ENCODE data around the gene DNAH3.
"Not testable (repeated sequence)": the region's sequence is repeated elsewhere in the genome, so short reads cannot be mapped to it uniquely, and the experiment has no call there.

Gene DNAH3

DNA sequence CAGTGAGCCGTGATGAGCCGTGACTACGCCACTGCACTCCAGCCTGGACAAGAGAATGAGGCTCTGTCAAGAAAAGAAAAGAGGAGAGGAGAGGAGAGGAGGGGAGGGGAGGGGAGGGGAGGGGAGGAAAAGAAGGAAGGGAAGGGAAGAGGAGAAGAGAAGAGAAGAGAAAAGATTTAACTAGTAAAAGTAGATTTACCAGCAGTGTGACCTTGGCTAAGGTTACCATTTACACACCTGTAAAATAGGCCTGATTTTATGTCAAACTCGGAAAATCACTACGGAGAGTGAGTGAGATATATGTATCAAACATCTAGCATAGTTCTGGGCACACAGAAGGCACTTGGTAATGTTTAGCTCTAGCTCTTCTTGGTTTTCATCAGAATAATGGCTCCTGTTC, 140.8 kb downstream of the DNAH3 start:
- DNase-seq (ENCODE audit: low read depth in 2 of 2) = no peak

DNA sequence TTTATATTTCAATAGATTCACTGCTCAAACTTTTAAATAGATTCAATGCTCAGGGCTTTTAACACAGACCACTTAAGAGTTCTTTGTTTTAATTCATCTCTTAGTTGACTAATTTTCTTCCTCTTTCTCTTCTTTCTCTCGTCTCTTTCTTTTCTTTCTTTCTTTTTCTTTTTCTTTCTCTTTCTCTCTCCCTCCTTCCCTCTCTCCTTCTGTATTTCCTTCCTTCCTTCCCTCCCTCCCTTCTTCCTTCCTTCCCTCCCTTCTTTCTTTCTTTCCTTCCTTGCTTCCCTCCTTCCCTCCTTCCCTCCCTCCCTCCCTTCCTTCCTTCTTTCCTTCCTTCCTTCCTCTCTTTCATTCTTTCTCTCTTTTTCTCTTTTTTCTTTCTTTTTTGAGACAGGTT, 145.6 kb downstream of the DNAH3 start:
- no peak for DNase-seq (ENCODE audit: low read depth in 2 of 2)

DNA sequence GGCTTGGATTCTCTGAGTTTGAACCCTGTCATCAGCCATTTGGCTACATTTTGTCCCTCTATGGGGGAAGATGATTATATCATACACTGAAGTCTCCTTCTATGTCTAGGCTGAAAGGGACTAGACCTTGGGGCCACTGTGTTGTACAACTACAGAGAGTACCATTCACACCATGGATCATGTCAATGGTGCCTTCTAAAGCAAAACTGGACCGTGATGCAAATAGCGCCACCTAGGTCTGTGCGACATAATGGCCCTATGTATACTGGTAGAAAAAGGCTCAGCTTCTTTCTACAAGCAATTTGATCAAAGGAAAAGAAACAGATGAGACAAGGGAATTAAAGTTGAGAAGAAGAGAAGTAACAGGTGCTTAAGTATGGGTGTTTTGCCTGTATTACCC, 149.4 kb downstream of the DNAH3 start:
- DNase-seq (ENCODE audit: low read depth in 2 of 2) = no peak

DNA sequence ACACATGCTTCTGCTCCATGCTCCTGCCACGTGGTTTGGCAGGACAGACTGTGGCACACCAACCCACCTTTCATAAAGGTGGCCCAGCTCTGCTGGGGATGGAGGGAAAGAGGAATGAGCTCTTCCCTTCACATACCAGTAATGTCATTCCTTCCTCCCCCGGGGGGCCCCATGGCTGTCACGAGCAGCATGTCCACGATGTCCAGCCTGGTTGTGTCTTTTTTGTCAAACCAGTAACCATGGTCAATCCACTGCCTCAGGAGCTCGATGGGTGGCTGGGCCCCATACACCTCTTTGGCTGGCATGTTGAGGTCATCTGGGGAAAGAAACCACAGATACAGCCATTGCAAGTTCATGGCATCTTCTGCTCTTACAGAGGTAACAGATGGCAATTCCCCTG, 153.5 kb downstream of the DNAH3 start:
- no peak for DNase-seq (ENCODE audit: low read depth in 2 of 2)

- no peak for DNase-seq (ENCODE audit: low read depth in 2 of 2)
Measured at GRCh38 chr16:20995711-20996110, 154.9 kb downstream of the DNAH3 start.

GRCh38 chr16:20989496-20990070, 161.1 kb downstream of the DNAH3 start:
- not testable (repeated sequence) for DNase-seq (ENCODE audit: low read depth in 2 of 2)

- DNase-seq (ENCODE audit: low read depth in 2 of 2) = no peak
Measured at GRCh38 chr16:20987049-20987448, 163.6 kb downstream of the DNAH3 start.

DNA sequence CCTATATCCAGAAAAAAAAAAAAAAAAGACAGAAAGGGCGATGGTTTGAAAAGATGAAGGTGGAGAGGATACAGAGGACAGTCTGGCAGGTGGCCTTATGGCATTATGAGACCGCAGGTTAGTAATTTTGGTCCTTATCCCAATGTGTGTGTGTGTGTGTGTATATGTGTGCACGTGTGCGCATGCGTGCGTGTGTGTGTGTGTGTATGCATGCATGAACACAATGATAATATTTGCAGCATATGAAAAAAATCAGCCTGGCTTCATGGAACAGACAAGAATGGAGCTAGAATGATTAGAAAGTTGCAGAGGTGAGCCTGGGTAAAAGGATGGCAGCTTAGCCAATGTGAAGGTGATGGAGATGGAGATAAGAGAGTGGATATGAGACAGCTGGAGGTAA, 166.6 kb downstream of the DNAH3 start:
- no peak for DNase-seq (ENCODE audit: low read depth in 2 of 2)

GRCh38 chr16:20976576-20976975, 174.1 kb downstream of the DNAH3 start:
- no peak for DNase-seq (ENCODE audit: low read depth in 2 of 2)

DNA sequence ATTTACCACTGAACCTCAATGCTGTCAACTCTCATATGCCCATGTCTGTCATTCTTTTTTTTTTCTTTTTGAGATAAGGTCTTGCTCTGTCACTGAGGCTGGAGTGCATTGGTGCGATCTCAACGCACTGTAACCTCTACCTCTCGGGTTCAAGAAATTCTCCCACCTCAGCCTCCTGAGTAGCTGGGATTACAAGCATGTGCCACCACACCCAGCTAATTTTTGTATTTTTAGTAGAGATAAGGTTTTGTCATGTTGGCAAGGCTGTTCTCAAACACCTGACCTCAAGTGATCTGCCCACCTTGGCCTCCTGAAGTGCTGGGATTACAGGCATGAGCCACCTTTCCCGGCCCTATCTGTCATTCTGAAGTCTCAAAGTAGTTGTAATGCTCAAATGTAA, 177.4 kb downstream of the DNAH3 start:
- not testable (repeated sequence) for DNase-seq (ENCODE audit: low read depth in 2 of 2)

- DNase-seq (ENCODE audit: low read depth in 2 of 2) = no peak
Measured at GRCh38 chr16:20971401-20971800, 179.2 kb downstream of the DNAH3 start.

DNA sequence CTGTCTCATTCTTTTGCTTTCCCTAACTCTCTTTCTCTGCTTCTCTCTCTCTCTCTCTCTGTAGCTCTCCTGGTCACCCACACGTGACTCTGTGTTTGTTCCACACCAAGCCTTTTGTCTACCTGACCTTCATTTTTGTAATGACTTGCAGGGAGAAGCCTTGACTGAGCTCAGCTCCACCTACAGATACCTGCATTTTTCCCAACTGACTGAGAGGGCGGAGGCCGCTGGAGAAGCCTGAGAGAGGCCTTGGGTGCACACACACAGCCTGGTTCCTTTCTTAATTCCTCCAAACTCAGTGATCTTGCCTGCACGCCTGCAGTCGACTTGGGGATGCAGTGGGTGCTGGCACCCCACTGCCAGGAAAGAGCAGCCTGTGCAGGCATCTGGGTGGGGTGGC, 181.3 kb downstream of the DNAH3 start:
- DNase-seq (ENCODE audit: low read depth in 2 of 2) = no peak

DNA sequence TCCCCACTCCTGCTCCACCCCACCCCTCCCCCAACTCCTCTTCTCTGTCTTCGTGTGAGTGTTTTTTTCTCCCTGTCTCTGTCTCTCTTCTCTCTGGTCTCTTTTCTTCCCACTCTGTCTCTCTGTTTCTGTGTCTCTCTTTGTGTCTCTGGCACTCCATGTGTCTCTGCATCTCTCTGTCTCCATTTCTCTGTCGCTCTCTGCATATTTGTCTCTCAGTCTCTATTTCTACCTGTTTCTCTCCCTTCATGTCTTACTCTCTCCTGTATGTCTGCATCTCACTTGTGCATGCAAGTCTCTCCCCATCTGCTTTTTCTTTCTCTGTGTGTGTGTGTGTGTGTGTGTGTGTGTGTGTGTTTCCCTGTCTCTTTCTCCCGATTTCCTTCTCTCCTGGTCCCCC, 181.9 kb downstream of the DNAH3 start:
- no peak for DNase-seq (ENCODE audit: low read depth in 2 of 2)

GRCh38 chr16:20960899-20961298, 189.7 kb downstream of the DNAH3 start:
- DNase-seq (ENCODE audit: low read depth in 2 of 2) = no peak

DNA sequence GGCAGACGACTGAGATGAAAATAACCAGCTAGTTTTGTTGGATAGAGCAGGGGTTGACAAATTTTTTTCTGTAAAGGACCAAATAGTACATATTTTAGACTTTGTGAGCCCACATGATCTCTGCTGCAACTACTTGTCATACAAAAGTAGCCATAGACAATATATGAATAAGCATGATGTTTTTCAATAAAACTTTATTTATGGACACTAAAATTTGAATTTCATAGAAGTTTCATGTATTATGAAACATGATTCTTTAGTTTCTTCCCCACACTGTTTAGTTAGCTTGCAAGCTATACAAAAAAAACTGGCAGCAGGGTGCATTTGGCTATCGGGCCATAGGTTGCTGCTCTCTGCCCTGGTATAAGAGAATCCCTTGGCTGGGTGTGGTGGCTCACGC, 193.5 kb downstream of the DNAH3 start:
- no peak for DNase-seq (ENCODE audit: low read depth in 2 of 2)

- DNase-seq (ENCODE audit: low read depth in 2 of 2) = no peak
Measured at GRCh38 chr16:20956319-20956718, 194.3 kb downstream of the DNAH3 start.

DNA sequence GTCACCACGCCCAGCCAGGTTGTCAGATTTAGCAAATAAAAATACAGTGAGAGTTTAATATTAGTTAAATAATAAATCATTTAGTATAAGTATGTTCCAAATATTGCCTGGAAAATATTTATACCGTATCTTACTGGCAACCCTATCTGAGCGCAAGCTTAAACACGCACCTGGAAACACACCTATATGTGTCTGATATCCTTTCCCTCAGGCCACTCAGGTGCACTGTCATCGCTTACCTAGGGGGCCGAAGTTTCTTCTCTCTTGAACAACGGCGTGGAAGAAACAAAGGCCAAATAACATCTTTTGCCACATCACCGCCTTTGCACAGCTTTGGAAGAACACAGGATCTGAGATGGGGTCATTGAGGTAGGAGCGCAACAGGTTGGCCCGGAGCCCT, 196.1 kb downstream of the DNAH3 start:
- no peak for DNase-seq (ENCODE audit: low read depth in 2 of 2)

DNA sequence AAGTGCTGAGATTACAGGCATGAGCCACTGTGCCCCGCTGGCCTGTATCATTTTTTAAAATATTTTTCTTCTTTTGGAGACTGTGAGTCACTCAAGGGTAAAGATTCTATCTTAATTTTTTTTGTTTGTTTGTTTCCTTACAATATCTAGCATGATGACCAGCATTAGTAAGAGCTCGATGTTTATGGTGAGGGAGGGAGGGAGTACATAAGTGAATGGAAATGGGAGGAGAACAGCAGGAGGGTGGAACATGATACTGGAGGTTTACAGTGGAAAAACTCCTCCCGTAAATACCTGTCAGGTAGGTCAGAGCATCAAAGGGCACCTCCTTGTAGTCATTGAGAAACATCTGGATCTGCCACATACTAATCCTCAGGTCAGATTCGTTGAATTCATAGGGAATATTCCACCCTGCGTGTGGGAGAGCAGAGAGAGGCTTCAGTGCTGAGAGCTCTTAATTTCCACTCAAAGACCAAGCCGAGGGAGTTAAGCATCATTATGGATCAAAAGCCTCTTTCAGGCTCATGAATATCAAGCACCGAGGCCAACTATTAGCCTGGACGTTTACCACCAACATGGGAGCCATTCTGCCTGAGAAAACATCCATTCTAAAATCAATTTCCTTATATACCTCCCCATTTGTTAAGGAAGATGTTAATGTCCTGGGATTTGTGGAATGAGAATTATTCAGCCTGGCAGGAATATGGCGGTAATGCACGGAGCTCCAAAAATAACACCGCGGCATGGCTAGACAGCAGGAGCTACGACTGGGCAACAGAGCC, 198.3 kb downstream of the DNAH3 start:
- DNase-seq (ENCODE audit: low read depth in 2 of 2) = no peak

- DNase-seq (ENCODE audit: low read depth in 2 of 2) = no peak
Measured at GRCh38 chr16:20950294-20950693, 200.4 kb downstream of the DNAH3 start.

- no peak for DNase-seq (ENCODE audit: low read depth in 2 of 2)
Measured at GRCh38 chr16:20949660-20950059, 201.0 kb downstream of the DNAH3 start.

- DNase-seq (ENCODE audit: low read depth in 2 of 2) = no peak
Measured at GRCh38 chr16:20948444-20948843, 202.2 kb downstream of the DNAH3 start.

DNA sequence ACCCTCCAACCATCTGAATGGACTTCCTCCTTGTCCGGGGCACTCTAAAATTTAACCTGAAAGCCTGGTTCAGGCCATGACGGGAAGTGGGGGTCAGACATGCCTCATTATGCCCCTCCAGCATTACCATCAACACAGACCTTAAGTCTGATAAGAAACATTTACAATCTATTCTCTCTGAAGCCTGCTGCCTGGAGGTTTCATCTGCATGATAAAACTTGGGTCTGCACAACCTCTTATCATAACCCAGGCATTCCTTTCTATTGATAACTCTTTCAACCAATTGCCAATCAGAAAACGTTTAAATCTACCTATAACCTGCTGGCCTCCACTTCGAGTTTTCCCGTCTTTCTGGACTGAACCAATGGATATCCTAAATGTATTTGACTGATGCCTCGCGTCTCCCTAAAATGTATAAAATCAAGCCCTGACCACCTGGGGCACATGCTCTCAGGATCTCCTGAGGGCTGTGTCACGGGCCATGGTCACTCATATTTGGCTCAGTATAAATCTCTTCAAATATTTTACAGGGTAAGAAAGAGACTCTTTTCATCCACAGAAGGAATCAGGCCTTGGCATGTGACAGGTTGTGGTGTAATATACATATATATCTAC, 204.5 kb downstream of the DNAH3 start:
- DNase-seq (ENCODE audit: low read depth in 2 of 2) = no peak

- not testable (repeated sequence) for DNase-seq (ENCODE audit: low read depth in 2 of 2)
Measured at GRCh38 chr16:20945575-20945875, 205.1 kb downstream of the DNAH3 start.
